AG04450 (cell line): Measurements from ENCODE around the gene VPS8. TPM values are rescaled to one million over a fixed set of nuclear protein-coding genes. Genes with fewer than 3 reads are reported as not detected.

Experiments used
- CTCF ChIA-PET: fragments of 300-600, 350-600 bp; formaldehyde crosslinking; extraction: SDS; loops from one replicate; lab custom pipeline; 2022; ENCODE audit warnings: antibody characterized with exemption, inconsistent platforms; lab: Charles Lee
- POLR2A ChIA-PET: fragments of 350-600 bp; formaldehyde crosslinking; extraction: SDS; loops from one replicate; lab custom pipeline; 2021; ENCODE audit warnings: antibody characterized with exemption, inconsistent platforms; lab: Yijun Ruan, JAX
- DNase-seq: peaks from one replicate; pipeline ENCODE4 v3.0.0-alpha.2; 2011; ENCODE audit warnings: low read depth, low spot score
- H3K27ac ChIP-seq: one replicate; pipeline ENCODE4 v1.5.1; 2012; ENCODE audit warnings: low read depth, low read length, control low read depth
- H3K27me3 ChIP-seq: one replicate; pipeline ENCODE4 v1.6.0; 2012; ENCODE audit warnings: low read length; ENCODE audit not compliant: control insufficient read depth, insufficient read depth
- H3K4me3 ChIP-seq: 2 replicates; pipeline ENCODE4 v1.5.1; 2011; ENCODE audit warnings: mild to moderate bottlenecking, low read depth, low read length, control low read depth
- H3K9me3 ChIP-seq: 2 replicates; pipeline ENCODE4 v1.5.1; 2012; ENCODE audit warnings: low read length; ENCODE audit not compliant: control insufficient read depth, insufficient read depth
- polyA plus RNA-seq: library from polyadenylated mRNA; depleted of rRNA; stranded (reverse); fragments of >200 nt; gene quantifications from 2 replicates; pipeline ENCODE4 v1.2.3, GENCODE V29; 2011
- TF ChIP-seq, protein P1 (sequence below): IDR thresholded peaks from 2 replicates; pipeline ENCODE4 v1.5.1; 2011; ENCODE audit warnings: low read depth, low read length, control low read depth, inconsistent platforms

The VPS8 gene
- polyA plus RNA-seq, 1 experiment, result 40.6 TPM

GRCh38 chr3:184919651-184920050 lies 107.7 kb downstream of the VPS8 start:
- H3K4me3 ChIP-seq, result no peak overlapping the region
- no peaks in the 10 kb centered on the region for H3K9me3 ChIP-seq
- TF ChIP-seq, protein P1, sequence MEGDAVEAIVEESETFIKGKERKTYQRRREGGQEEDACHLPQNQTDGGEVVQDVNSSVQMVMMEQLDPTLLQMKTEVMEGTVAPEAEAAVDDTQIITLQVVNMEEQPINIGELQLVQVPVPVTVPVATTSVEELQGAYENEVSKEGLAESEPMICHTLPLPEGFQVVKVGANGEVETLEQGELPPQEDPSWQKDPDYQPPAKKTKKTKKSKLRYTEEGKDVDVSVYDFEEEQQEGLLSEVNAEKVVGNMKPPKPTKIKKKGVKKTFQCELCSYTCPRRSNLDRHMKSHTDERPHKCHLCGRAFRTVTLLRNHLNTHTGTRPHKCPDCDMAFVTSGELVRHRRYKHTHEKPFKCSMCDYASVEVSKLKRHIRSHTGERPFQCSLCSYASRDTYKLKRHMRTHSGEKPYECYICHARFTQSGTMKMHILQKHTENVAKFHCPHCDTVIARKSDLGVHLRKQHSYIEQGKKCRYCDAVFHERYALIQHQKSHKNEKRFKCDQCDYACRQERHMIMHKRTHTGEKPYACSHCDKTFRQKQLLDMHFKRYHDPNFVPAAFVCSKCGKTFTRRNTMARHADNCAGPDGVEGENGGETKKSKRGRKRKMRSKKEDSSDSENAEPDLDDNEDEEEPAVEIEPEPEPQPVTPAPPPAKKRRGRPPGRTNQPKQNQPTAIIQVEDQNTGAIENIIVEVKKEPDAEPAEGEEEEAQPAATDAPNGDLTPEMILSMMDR, result no peak
- H3K27ac ChIP-seq, result no peak overlapping the region
- no peak for DNase-seq
- ChIA-PET CTCF (no interaction called here), POLR2A (no interaction called here)
- H3K27me3 ChIP-seq, result no peaks in the 10 kb centered on the region

DNA sequence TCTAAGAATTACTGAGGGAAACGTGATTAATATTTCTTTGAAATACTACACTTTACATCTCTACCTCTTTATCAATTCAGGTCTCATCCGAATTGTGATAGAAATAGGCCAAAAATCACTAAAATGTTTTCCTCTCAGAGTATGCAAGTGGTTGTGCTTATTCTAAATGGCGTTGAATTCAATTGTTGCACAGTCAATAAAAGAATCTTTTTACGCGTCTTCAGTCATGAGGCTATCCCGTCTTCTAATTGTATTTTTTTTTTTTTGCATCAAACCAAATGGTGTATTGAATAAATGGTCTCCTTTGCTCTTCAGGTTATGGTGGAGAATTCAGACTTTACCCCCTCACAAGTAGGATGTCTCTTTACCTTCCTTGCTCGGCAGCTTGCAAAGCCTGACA lies 112.6 kb downstream of the VPS8 start:
- CTCF ChIA-PET, result no interaction called here
- no peaks in the 10 kb centered on the region for H3K27me3 ChIP-seq
- TF ChIP-seq, protein P1, result no peak
- no peaks in the 10 kb centered on the region for H3K9me3 ChIP-seq
- H3K27ac ChIP-seq, result no peak overlapping the region
- no peak for DNase-seq
- no peak overlapping the region for H3K4me3 ChIP-seq
- POLR2A ChIA-PET, result no interaction called here

GRCh38 chr3:184927796-184928315 lies 115.9 kb downstream of the VPS8 start:
- ChIA-PET CTCF (interaction anchor here (0.7 kb wide), 1 partner anchor 1030 kb away, joined by 3 read pairs; no protein-coding TSS in a partner anchor), POLR2A (no interaction called here)
- H3K9me3 ChIP-seq, result no peaks in the 10 kb centered on the region
- DNase-seq, result no peak
- no peak overlapping the region for H3K27ac ChIP-seq
- TF ChIP-seq, protein P1, result no peak
- no peaks in the 10 kb centered on the region for H3K27me3 ChIP-seq
- H3K4me3 ChIP-seq, result no peak overlapping the region

- no peak for DNase-seq
- POLR2A ChIA-PET, result no interaction called here
- TF ChIP-seq, protein P1, result no peak
- no peaks in the 10 kb centered on the region for H3K9me3 ChIP-seq
- H3K4me3 ChIP-seq, result no peak overlapping the region
- no peaks in the 10 kb centered on the region for H3K27me3 ChIP-seq
- H3K27ac ChIP-seq, result no peak overlapping the region
- CTCF ChIA-PET, result no interaction called here
These were observed 120.8 kb downstream of the VPS8 start for GRCh38 chr3:184932777-184933176.

- TF ChIP-seq, protein P1, result no peak
- ChIA-PET POLR2A (interaction anchor here (0.5 kb wide), 1 partner anchor 940 kb away, joined by 4 read pairs; no protein-coding TSS in a partner anchor), CTCF (interaction anchor here (0.8 kb wide), 1 partner anchor 238 kb away, joined by 3 read pairs; no protein-coding TSS in a partner anchor)
These were observed 125.6 kb downstream of the VPS8 start for GRCh38 chr3:184937611-184938010.

More at GRCh38 chr3:184937611-184938010, 125.6 kb downstream of the VPS8 start:
- no peak overlapping the region for H3K27ac ChIP-seq
- no peaks in the 10 kb centered on the region for H3K9me3 ChIP-seq
- H3K4me3 ChIP-seq, result no peak overlapping the region
- no peaks in the 10 kb centered on the region for H3K27me3 ChIP-seq
- no peak for DNase-seq
